Left cardiac atrium (tissue), 4 donors: ENCODE measurements around the gene RAD1. TPM values are rescaled to one million over a fixed set of nuclear protein-coding genes. Genes with fewer than 3 reads are reported as not detected.
A peak's percentile ranks its signal among the peaks of the same experiment; 100 is the strongest.

Experiments
- ATAC-seq, 2 donors: fragments of 200-7000 bp; cut with Tn5 transposase; one replicate each; pipeline ENCODE4 v1.9.1; 2020; ENCODE audit warnings: mild to moderate bottlenecking in 2 of 2, moderate library complexity in 2 of 2
- DNase-seq: peaks from one replicate; pipeline ENCODE4 v3.0.0-alpha.2; 2020
- intact Hi-C, 2 donors: fragments of 100-400 bp; cut with DNase I; formaldehyde crosslinking; loops; one replicate each; pipeline versions ENCODE4 v1.14.1 to v1.15.1; 2022 to 2023
- long read RNA-seq: library from polyadenylated mRNA; unstranded; transcript quantifications from one replicate; pipeline ENCODE4 v2.0.0, GENCODE V29; 2021
- total RNA-seq, 2 donors: library from RNA; stranded (reverse); fragmentation: NEBNext Ultra II Directional; extraction: Animal tissue kit (Norgen Biotek cat#: 25700); gene quantifications; one replicate each; pipeline ENCODE4 v1.2.1, GENCODE V29; 2021
- donor health status: DM: no; HTN: yes; CAD: no.
- donor health status: DM: no; HTN: yes; CAD: no; lungs with severe emphysema.
- donor health status: DM: yes; HTN: yes; CAD: no.
- donor health status: Dilated cardiomyopathy.

The RAD1 gene
- total RNA-seq: 10 to 100 TPM; 23.6 to 27.3 TPM
- long read RNA-seq, full-length matches to known transcripts: 6 of 9 reads
- long read RNA-seq, partial matches to known transcripts: 0 of 9 reads
- long read RNA-seq, other reads (novel, unspliced or antisense): 3 of 9 reads

- intact Hi-C loops: no loop called here
- DNase-seq: peak; percentile 98
- peak; percentile 100 for ATAC-seq
These were observed at the start of gene RAD1, which contains the start of gene BRIX1 for GRCh38 chr5:34915139-34915855. RAD1 (minus strand) TSS chr5:34915504; CDS start chr5:34914892, 612 bp downstream. BRIX1 (plus strand) TSS chr5:34915711; CDS start chr5:34915739, 28 bp downstream.

- ATAC-seq: no peak
- intact Hi-C loops: loop anchor here in 1 of 2 donors (5.0 kb wide), 3 partner anchors 48 to 243 kb away; no protein-coding TSS in a partner anchor
These were observed 44.0 kb upstream of the RAD1 start for GRCh38 chr5:34959323-34959722.

GRCh38 chr5:34957857-34958690 lies 42.8 kb upstream of the RAD1 start:
- ATAC-seq: peak; percentile 54 to 67
- intact Hi-C loops: loop anchor here in 1 of 2 donors (5.0 kb wide), 3 partner anchors 49 to 244 kb away; no protein-coding TSS in a partner anchor
- no peak for DNase-seq

More at GRCh38 chr5:34959323-34959722, 44.0 kb upstream of the RAD1 start:
- no peak for DNase-seq

- intact Hi-C loops: loop anchor here in 1 of 2 donors (5.0 kb wide), 3 partner anchors 50 to 245 kb away; no protein-coding TSS in a partner anchor
- ATAC-seq: no peak
- DNase-seq: no peak
These were observed 42.0 kb upstream of the RAD1 start for GRCh38 chr5:34957321-34957720.

DNA sequence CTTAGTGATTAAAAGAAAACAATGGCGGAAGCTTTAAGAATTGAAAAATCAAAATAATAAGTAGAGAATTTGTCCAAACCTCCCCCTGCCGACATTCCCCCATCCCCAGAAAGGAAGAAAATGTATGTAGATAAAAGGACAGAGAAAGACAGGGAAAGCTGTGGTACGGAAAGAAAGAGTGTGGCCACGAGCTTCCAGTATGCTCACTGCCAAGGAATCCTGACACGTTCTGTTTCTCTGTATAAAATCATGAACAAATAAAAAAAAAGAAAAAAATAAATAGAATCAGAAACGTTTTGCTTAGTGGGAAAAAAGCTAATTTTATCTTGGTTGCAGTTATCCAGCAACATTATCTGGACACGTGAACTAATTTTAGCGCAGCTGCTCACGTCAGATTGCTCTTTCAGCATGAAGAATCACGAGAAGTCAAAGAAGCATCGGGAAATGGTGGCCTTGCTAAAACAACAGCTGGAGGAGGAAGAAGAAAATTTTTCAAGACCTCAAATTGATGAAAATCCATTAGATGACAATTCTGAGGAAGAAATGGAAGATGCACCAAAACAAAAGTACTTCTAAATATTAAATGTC lies 29.2 kb upstream of the RAD1 start:
- ATAC-seq (peak in 1 of 2 donors; percentile 73), DNase-seq (no peak)
- intact Hi-C loops: no loop called here

GRCh38 chr5:34944044-34944443 lies 28.7 kb upstream of the RAD1 start:
- intact Hi-C loops: no loop called here
- peak; percentile 19 to 22 for ATAC-seq
- no peak for DNase-seq

GRCh38 chr5:34941936-34942335 lies 26.6 kb upstream of the RAD1 start:
- no peak for ATAC-seq
- DNase-seq: no peak
- intact Hi-C loops: no loop called here

DNA sequence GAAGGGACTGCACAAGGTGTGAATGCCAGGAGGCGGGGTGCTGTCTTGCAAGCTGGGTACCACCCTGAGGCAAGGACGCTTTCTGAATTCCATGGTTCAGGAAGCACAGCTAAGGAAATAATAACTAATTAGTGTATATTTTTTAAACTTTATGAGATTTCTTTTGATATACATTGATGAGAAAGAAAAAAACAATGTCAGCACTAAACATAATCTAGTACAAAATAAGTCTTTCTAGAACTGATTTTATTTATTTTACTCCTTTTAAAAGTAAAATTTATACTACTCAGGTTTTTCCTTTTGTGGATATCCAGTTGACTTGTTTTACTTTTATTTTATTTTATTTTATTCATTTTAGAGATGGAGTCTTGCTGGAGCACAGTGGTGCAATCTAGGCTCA lies 17.6 kb upstream of the RAD1 start:
- ATAC-seq: no peak
- intact Hi-C loops: no loop called here
- DNase-seq: no peak

DNA sequence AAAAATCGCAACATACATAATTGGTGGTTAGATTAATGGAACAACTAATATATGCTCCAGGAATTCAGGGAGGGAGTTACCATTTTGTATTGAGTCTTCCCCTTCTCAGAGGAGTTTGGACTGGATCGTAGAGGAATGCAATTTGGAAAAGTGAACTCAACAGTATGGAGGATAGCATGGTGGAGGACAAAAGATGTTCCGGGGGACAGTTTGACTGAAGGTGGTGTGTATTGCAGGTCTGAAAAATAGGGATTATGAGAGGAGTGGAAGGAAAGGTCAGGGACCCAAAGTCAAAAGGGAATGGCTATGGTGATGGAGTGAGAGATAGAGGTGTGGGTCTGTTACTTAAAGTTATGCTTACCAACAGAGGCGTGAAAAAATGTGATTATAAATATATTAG lies 15.6 kb upstream of the RAD1 start:
- intact Hi-C loops: no loop called here
- DNase-seq: no peak
- no peak for ATAC-seq

DNA sequence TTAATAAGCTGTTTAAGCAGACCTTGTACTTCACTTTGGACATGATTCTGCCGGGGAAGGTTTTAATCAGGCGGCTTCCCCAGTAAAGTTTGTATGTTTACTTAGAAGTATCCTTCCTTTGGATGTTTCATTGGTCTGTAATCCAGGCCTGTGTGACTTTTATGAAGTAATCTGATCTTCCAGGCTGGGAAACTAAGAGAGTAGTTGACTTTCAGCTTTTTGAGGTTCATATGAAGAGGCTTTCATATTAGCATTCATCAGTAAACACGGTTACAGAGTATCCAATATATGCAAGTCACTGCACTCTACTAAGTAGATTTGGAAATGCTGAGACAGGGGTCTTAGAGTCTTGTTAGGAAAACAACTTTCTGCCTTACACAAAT lies 15.1 kb upstream of the RAD1 start:
- DNase-seq (no peak), ATAC-seq (no peak)
- intact Hi-C loops: no loop called here

- ATAC-seq (peak; percentile 71 to 73), DNase-seq (peak; percentile 93)
- intact Hi-C loops: no loop called here
These were observed 14.6 kb upstream of the RAD1 start for GRCh38 chr5:34929720-34930461.

DNA sequence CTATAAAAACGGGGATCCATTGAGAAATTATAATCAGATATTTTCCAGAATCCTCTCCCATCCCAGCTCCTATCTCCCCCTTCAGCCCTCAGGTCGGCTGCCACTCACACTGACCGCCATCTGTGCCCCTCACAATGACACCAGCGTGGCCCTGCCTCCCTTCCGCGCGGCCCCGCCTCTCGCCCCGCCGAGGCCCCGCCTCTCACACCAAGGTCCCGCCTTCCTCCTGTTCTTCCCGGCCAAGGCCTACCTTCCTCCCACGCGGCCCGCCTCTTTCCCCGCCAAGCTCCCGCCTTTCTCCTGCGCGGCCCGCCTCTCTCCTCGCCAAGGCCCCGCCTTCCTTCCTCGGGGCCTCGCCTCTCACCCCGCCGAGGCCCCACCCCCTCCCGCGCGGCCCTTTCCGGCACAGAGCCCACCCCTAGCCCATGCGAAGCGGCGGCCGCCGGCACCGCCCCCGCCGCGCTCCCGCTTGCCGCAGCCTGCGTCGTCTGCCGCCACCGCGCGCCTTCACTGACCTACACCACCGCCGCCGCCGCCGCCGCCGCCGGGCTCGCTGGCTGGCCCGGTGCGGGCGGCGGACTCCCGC lies 13.9 kb upstream of the RAD1 start, which contains the start of gene DNAJC21:
TSS of gene DNAJC21 (plus strand) at position 426 of the 586 bp plus-strand sequence. CDS start 261 bp downstream, outside the sequence.
- peak; percentile 97 to 98 for ATAC-seq
- DNase-seq: peak; percentile 98
- intact Hi-C loops: no loop called here

- intact Hi-C loops: no loop called here
- no peak for DNase-seq
- no peak for ATAC-seq
These were observed 13.0 kb upstream of the RAD1 start for GRCh38 chr5:34928267-34928666.

GRCh38 chr5:34927785-34928184 lies 12.5 kb upstream of the RAD1 start:
- intact Hi-C loops: no loop called here
- DNase-seq: no peak
- ATAC-seq: no peak

- ATAC-seq (no peak), DNase-seq (no peak)
- intact Hi-C loops: no loop called here
These were observed 11.1 kb upstream of the RAD1 start for GRCh38 chr5:34926318-34926888.

- no peak for DNase-seq
- intact Hi-C loops: no loop called here
- ATAC-seq: no peak
These were observed 9.1 kb upstream of the RAD1 start for GRCh38 chr5:34924462-34924765.

DNA sequence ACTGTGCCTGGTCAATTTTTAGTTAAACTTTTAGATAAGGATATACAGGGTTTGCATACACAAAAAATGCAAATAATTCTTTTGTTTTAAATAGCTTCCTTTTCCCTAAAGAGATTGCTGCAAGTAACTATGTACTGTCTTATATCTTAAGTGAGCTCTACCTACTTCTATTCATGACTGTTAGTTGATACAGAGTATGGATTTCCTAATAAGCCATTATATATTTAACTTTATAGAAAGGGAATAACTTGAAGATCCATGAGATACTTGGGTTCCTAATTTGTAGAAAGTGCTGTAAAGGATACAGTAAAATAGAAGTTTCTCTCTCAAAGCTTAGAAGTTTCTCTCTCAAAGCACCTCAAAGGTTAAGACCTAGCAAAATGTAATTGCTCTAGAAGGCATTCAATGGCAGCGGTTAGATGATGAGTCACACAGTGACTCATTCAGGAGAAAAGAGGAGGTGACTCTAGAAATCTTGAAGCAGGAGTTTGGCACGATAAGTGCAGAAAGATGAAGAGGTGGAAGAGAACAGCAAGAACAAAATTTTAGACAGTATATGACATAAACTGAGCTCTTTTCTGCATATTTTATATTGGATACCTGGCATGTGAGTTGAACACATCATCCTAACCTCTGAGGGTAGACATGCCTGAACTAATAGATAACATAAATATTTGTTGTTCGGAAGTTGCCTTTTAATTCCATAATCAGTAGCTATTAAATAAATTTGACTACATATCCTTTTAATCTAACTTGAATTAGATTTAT lies 8.6 kb upstream of the RAD1 start:
- peak in 1 of 2 donors; percentile 86 for ATAC-seq
- intact Hi-C loops: no loop called here
- DNase-seq: no peak
